Gastroesophageal sphincter (tissue), 4 donors: ENCODE data around the gene ZKSCAN8. TPM values are rescaled to one million over a fixed set of nuclear protein-coding genes. Genes with fewer than 3 reads are reported as not detected.

ENCODE experiments used
- ATAC-seq: fragments of 150-250 bp; one replicate; pipeline ENCODE4 v1.9.1; 2016; ENCODE audit warnings: mild to moderate bottlenecking, moderate library complexity
- H3K27ac ChIP-seq, 4 donors: fragments of 200-600 bp; sonication (generic) in 3 of 4; 1 replicate in 3 of 4; 2 replicates in 1 of 4; pipeline ENCODE4 v1.5.1; 2016 to 2019
- H3K27me3 ChIP-seq: fragments of 200-600 bp; sonication (generic); one replicate; pipeline ENCODE4 v1.5.1; 2019
- H3K36me3 ChIP-seq, 2 donors: fragments of 200-600 bp; sonication (generic); one replicate each; pipeline ENCODE4 v1.5.1; 2019; ENCODE audit warnings: control low read depth in 1 of 2
- H3K4me1 ChIP-seq, 3 donors: fragments of 200-600 bp; sonication (generic); 1 replicate in 2 of 3; 2 replicates in 1 of 3; pipeline ENCODE4 v1.5.1; 2016 to 2019; ENCODE audit warnings: control low read depth in 2 of 3
- H3K4me3 ChIP-seq, 2 donors: fragments of 200-600 bp; sonication (generic); one replicate each; pipeline ENCODE4 v1.5.1; 2019; ENCODE audit warnings: mild to moderate bottlenecking in 1 of 2, moderate library complexity in 1 of 2
- H3K9me3 ChIP-seq, 3 donors: fragments of 200-600 bp; sonication (generic); one replicate each; pipeline ENCODE4 v1.5.1; 2017 to 2019; ENCODE audit warnings: control low read depth in 2 of 3
- EP300 ChIP-seq: sonication (generic); formaldehyde crosslinking; IDR thresholded peaks from one replicate; pipeline ENCODE4 v1.6.1; 2017; ENCODE audit warnings: antibody characterized with exemption, mild to moderate bottlenecking
- POLR2A ChIP-seq, 2 donors: fragments of 450-650 bp; IDR thresholded peaks; one replicate each; pipeline ENCODE4 v1.6.1; 2017; ENCODE audit warnings: antibody characterized with exemption in 2 of 2, mild to moderate bottlenecking in 2 of 2, moderate library complexity in 1 of 2
- POLR2AphosphoS5 ChIP-seq: sonication (generic); formaldehyde crosslinking; IDR thresholded peaks from one replicate; pipeline ENCODE4 v1.6.1; 2017; ENCODE audit warnings: antibody characterized with exemption
- WGBS, 2 donors: methylation state at CpG; one replicate each; pipeline ENCODE4 v1.1.5; 2018; ENCODE audit warnings: low coverage in 1 of 2; 5-methylcytosine and 5-hydroxymethylcytosine counted together
- total RNA-seq, 4 donors: library from RNA; depleted of rRNA; stranded (reverse); fragments of >200 nt; gene quantifications; one replicate each; pipeline ENCODE4 v1.1.0, GENCODE V29; 2016
- TF ChIP-seq, protein P1 (sequence below), 4 experiments: fragments of 200-600 bp in 2 of 4; fragments of 450-650 bp in 2 of 4; sonication (generic) in 1 of 4; IDR thresholded peaks; one replicate each; pipeline ENCODE4 v1.5.1; 2017 to 2019; ENCODE audit warnings: antibody characterized with exemption in 4 of 4, mild to moderate bottlenecking in 2 of 4, moderate library complexity in 2 of 4

The ZKSCAN8 gene
- total RNA-seq, 4 donors from 2014 or later = 22.0 to 32.7 (median 29.6) TPM

DNA sequence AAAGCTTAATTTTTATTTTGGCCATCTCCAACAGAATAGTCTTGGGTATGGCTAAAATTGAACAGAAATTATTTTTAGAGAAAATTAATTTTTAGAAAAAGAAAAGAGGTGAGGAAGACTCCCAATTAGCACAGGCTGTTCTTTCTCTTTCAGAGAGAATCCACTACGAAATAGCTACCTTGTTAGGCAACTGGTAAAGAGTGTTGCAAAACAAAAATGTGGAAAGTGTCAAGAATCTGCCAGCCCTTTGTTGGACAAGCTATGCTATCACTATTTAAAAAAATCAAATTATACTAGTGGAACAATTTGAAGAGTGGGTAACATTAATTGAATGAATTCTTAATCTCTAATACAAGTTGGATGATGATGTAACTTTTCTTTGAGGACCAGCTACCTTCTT lies 64.2 kb downstream of the ZKSCAN8 start:
- Histone ChIP-seq H3K4me3 (no peak overlapping the region), H3K27me3 (peaks cover 95% of the 10 kb centered on the region), H3K4me1 (peaks cover 0 to 15% (median 7%) of the 10 kb centered on the region in 3 donors), H3K27ac (no peak overlapping the region), H3K36me3 (no peaks in the 10 kb centered on the region), H3K9me3 (peaks cover 0 to 30% (median 0%) of the 10 kb centered on the region in 3 donors)
- TF ChIP-seq EP300 = no peak
- TF ChIP-seq, protein P1, sequence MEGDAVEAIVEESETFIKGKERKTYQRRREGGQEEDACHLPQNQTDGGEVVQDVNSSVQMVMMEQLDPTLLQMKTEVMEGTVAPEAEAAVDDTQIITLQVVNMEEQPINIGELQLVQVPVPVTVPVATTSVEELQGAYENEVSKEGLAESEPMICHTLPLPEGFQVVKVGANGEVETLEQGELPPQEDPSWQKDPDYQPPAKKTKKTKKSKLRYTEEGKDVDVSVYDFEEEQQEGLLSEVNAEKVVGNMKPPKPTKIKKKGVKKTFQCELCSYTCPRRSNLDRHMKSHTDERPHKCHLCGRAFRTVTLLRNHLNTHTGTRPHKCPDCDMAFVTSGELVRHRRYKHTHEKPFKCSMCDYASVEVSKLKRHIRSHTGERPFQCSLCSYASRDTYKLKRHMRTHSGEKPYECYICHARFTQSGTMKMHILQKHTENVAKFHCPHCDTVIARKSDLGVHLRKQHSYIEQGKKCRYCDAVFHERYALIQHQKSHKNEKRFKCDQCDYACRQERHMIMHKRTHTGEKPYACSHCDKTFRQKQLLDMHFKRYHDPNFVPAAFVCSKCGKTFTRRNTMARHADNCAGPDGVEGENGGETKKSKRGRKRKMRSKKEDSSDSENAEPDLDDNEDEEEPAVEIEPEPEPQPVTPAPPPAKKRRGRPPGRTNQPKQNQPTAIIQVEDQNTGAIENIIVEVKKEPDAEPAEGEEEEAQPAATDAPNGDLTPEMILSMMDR (IDR thresholded peaks at IDR 0.05) = no peak
- TF ChIP-seq POLR2A (IDR thresholded peaks at IDR 0.05) = no peak
- TF ChIP-seq POLR2AphosphoS5 = no peak
- WGBS, 2 donors = 64 to 80% methylated on average over 1 of the region's 1 CpG
- ATAC-seq = no peak

DNA sequence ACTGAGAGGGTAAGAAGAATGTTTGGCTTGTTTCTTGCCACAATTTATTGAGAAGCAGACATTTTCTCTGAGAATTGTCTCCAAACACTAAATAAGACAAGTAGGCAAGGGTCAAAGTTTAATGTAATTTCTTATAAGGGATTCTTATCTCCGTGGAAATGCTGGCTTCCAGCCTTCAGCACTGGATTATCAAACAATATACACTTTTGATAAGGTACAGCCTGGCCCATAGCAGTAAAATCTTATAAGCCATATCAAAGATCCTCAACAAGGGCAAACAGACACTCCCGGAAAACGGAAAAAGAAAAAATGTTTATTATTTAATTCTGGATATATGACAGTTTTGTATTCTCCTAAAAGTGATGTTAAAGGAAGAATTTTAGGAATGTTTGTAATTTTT lies 64.8 kb downstream of the ZKSCAN8 start:
- WGBS, 2 donors = 31 to 45% methylated on average over 3 of the region's 3 CpGs
- peaks cover 0 to 30% (median 0%) of the 10 kb centered on the region in 3 donors for H3K9me3 ChIP-seq
- H3K4me3 ChIP-seq = no peak overlapping the region
- ATAC-seq = no peak
- TF ChIP-seq, protein P1 (IDR thresholded peaks at IDR 0.05) = no peak
- no peak for TF ChIP-seq EP300
- no peak for TF ChIP-seq POLR2A (IDR thresholded peaks at IDR 0.05)
- no peak for TF ChIP-seq POLR2AphosphoS5
- H3K27me3 ChIP-seq = peaks cover 97% of the 10 kb centered on the region
- H3K4me1 ChIP-seq = peaks cover 0 to 15% (median 7%) of the 10 kb centered on the region in 3 donors
- H3K36me3 ChIP-seq = no peaks in the 10 kb centered on the region
- H3K27ac ChIP-seq = no peak overlapping the region

DNA sequence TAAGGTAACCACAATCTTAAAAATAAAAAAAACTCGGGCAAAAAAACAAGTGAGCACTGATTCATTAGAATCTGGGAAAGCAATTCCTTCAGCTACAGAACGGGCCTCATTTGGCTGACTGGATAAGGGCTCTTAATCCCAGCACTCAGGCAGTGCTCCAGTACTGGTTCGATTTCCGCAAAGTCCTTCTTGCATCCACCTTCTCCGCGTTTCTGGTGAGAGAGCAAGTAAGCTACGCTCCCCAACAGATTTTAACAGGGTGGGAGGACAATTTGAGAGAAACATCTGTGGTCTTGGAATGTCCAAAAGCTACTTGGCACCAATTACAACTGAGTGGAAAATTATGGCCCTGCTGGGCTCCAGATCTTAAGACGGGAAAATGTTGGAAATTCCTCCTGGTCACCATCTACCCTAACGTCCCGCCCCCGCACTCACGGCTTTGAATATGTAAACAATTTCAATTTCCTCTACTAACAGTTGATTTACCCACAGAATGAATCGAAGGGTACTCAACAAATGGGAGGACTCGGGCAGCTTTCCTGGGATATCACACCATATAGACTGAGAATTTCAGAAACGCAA lies 65.3 kb downstream of the ZKSCAN8 start:
- Histone ChIP-seq H3K27me3 (peaks cover 99% of the 10 kb centered on the region), H3K9me3 (peaks cover 0 to 30% (median 0%) of the 10 kb centered on the region in 3 donors), H3K4me3 (peak overlapping the region in 1 of 2 donors; percentile 29), H3K27ac (no peak overlapping the region), H3K36me3 (no peaks in the 10 kb centered on the region), H3K4me1 (peaks cover 0 to 15% (median 7%) of the 10 kb centered on the region in 3 donors)
- TF ChIP-seq, protein P1 (IDR thresholded peaks at IDR 0.05) = no peak
- TF ChIP-seq EP300 (no peak), POLR2AphosphoS5 (no peak), POLR2A (IDR thresholded peaks at IDR 0.05) (no peak)
- WGBS, 2 donors = 9 to 13% methylated on average over 12 to 15 of the region's 15 CpGs
- ATAC-seq = no peak

DNA sequence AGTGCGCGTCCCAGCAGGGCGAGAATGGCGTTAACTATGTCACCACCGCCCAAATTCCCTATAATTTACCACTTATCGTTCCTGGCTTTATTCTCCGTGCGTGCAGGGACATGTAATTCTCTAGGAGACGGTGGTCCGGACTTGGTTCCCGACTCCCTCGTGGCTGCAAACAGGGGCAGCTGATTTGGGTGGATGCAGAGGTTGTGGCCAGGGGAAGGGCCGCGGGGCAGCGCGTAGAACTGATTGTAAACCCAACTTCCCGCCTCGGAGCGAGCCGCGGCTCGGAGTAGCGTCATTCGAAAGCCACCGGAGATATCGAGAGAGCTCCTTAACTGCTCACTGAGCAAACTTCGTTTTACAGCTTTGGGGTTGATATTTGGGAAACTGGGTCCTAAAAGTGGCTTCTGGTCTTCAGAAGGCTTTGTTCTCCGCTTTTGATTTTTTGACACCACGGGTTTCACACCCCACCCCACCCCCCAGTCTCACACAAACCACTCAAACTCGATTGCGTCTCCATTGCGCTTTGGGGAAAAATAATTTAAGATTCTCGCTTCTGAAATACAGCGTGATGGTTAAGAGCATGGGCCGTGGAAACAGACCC lies 65.9 kb downstream of the ZKSCAN8 start:
- Histone ChIP-seq H3K27me3 (peaks cover 99% of the 10 kb centered on the region), H3K27ac (no peak overlapping the region), H3K9me3 (peaks cover 0 to 30% (median 0%) of the 10 kb centered on the region in 3 donors), H3K4me1 (peaks cover 0 to 15% (median 7%) of the 10 kb centered on the region in 3 donors), H3K4me3 (peak overlapping the region in 1 of 2 donors; percentile 29), H3K36me3 (no peaks in the 10 kb centered on the region)
- TF ChIP-seq, protein P1 (IDR thresholded peaks at IDR 0.05) = no peak
- TF ChIP-seq POLR2A (IDR thresholded peaks at IDR 0.05) = no peak
- no peak for TF ChIP-seq EP300
- no peak for TF ChIP-seq POLR2AphosphoS5
- no peak for ATAC-seq
- 1% methylated on average over 12 to 26 of the region's 35 CpGs for WGBS, 2 donors
